GM12875 (cell line): Measurements from ENCODE around the gene MCF2L2.

ENCODE experiments used
- H3K4me3 ChIP-seq: one replicate; pipeline ENCODE4 v1.5.1; 2011; ENCODE audit warnings: low read depth, low read length, control low read depth
- TF ChIP-seq, protein P1 (sequence below): IDR thresholded peaks from 2 replicates; pipeline ENCODE4 v1.5.1; 2011; ENCODE audit warnings: low read depth, mild to moderate bottlenecking, control low read depth, inconsistent platforms, low read length, moderate library complexity, borderline replicate concordance; ENCODE audit not compliant: insufficient read depth

The MCF2L2 gene

DNA sequence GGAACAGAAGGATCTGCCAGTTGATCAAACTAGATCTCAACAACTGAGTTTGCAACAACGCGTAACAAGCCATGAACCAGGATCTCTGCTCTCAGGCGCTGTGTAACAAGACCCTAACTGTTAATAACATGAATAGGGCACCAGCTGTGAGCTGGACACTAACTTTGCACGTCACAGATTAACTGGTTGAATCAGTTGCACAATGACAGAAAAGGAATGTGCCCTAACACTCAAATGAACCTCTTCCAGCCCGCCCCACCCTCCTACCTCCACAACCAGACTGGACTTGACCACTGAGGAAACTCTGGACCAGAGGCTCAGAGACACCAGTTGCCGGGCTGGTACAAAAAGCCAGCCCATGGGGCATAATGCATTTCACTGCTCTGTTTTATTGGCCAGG, 34.3 kb downstream of the MCF2L2 start:
- no peak overlapping the region for H3K4me3 ChIP-seq
- TF ChIP-seq, protein P1, sequence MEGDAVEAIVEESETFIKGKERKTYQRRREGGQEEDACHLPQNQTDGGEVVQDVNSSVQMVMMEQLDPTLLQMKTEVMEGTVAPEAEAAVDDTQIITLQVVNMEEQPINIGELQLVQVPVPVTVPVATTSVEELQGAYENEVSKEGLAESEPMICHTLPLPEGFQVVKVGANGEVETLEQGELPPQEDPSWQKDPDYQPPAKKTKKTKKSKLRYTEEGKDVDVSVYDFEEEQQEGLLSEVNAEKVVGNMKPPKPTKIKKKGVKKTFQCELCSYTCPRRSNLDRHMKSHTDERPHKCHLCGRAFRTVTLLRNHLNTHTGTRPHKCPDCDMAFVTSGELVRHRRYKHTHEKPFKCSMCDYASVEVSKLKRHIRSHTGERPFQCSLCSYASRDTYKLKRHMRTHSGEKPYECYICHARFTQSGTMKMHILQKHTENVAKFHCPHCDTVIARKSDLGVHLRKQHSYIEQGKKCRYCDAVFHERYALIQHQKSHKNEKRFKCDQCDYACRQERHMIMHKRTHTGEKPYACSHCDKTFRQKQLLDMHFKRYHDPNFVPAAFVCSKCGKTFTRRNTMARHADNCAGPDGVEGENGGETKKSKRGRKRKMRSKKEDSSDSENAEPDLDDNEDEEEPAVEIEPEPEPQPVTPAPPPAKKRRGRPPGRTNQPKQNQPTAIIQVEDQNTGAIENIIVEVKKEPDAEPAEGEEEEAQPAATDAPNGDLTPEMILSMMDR: no peak

DNA sequence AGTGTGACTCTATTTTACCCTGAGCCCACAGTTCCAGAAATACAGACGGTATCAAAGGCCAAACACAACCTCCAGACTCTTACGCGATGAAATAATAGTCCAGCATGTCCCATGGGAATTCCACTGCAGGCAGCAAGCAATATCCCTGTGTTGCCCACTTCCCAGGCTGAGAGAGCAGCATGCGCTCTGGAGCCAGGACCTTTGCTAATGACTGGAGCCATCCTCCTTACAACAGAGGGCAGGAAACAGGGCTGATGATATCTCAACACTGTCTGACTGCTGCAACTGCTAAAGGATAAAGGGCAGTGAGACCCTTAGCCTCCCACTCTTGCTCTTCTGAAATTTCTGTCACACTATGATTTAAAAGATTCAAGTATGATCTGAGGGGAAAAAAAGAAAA, 34.8 kb downstream of the MCF2L2 start:
- TF ChIP-seq, protein P1: no peak
- H3K4me3 ChIP-seq: no peak overlapping the region

DNA sequence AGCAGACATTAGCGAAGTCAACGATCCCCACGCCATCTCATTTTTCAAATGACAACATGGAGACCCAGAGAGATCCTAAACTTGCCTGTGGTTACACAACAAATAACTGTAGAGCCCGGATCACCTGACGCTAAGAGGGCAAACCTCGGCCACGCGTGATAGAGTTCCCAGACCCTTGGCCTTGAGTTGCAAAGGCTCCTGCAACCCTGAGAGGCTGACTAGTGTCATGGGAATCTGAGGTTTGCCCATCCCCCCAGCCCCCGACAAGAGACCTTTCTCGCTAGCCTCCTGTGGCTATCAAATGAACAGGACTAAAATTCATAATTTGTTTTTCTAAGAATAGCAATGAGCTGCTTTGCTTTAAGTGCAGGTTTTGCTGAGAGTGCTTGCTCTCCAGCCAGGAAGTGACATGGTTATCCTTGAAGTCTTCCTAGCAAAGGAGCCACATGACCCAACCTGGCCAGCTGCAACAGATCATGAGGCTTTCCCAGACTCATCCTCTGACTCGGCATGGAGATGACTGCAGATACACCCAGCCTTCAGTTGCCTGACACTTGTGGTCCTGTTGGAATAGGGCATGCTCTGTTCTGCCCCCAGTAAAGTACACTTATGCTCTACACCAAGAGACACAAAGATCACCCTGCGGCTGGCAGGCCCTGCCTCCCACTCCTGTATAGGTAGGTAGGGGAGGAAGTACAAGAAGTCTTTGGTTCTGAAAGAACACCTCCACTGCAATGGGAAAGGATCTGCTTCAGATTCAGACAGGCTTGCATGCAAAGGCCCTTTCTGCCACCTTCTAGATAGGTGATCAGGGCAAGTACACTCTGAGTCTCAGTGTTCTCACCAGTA, 36.0 kb downstream of the MCF2L2 start:
- TF ChIP-seq, protein P1: no peak
- H3K4me3 ChIP-seq: no peak overlapping the region

DNA sequence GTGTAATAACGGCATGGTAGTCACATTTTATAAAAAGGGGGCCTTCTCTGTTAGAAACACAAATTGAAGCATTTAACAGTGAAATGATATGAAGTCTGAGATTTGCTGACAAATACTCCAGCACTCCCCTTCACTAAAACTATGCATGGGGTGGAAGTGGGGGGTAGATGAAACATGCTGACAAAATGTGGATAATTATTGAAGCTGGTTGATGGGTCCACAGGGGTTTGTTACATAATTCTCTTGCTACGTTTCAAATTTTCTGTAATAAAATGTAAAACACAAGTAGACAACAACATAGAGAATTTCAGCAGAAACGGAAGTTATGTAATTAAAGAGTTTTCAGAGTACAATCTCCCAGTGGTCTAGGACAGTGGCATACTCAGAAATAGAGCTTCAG, 37.0 kb downstream of the MCF2L2 start:
- TF ChIP-seq, protein P1: no peak
- H3K4me3 ChIP-seq: no peak overlapping the region

DNA sequence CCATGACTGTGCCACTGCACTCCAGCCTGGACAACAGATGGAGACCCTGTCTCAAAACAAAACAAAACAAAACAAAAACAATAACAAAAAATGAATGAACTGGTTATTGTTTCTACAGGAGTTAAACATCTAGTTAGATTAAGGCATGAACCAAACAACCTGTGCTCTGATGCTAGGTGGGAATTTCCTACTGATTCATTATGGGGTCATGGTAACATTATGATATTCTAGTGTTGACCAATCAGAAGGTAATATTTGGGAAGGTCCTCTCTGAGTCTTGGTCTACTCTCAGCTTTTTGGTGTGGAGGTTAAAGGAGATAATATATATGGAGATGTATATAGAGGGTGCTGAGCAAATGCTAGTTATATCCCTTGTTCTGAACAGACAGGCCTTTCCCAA, 37.6 kb downstream of the MCF2L2 start:
- no peak overlapping the region for H3K4me3 ChIP-seq
- TF ChIP-seq, protein P1: no peak

DNA sequence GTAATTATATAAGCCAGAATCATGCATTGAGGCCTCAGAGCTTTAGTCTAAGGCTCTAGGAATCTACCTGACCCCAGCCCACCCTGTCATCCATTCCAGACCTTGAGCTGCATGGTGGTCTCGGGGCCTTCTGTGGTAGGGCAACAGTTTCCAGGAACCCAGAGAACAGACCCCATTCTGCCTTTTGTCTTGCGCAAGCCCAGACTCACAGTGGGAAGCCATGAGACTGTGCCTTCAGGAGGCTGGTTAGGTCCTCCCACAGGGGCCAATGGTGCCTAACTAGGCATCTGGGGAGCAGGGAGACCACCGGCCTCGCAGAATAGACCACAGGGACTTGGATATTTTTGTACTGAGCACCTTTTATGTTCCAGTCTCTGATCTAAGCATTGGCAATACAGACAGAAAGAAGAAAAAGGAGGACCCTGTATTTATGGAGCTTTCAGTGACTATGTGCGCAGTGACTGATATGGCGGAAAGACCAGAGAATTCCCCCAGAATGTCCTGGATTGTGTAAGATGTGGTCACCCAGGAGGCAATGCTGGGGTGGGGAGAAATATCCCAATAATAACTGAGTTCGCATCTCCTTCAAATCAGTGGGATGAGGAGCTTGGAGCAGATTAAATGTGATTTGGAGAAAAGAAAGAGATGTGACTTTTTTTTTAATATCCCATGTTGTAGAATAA, 40.1 kb downstream of the MCF2L2 start:
- no peak overlapping the region for H3K4me3 ChIP-seq
- TF ChIP-seq, protein P1: no peak

DNA sequence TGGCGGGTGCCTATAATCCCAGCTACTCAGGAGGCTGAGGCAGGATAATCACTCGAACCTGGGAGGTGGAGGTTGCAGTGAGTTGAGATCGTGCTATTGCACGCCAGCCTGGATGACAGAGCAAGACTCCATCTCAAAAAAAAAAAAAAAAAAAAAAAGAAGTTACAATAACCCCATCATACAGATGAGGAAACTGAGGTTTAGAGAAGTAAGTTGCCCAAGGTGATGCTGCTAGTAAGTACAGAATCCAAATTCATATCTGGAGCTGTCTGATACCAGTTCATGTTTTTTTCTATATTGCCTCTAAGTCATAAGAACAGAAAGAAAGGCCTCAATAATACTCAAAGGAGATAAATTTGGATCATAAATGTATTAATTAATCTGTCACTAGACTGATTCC, 40.6 kb downstream of the MCF2L2 start:
- no peak overlapping the region for H3K4me3 ChIP-seq
- TF ChIP-seq, protein P1: no peak
